Colonic mucosa (tissue), 4 donors: Measurements from ENCODE around the gene NOD1. TPM values are rescaled to one million over a fixed set of nuclear protein-coding genes. Genes with fewer than 3 reads are reported as not detected.
"Not testable (repeated sequence)": the region's sequence is repeated elsewhere in the genome, so short reads cannot be mapped to it uniquely, and the experiment has no call there.

Source experiments
- DNase-seq: peaks from one replicate; pipeline ENCODE4 v3.0.0-alpha.2; 2020
- H3K27ac ChIP-seq: fragments of 200-600 bp; one replicate; pipeline ENCODE4 v1.8.0; 2021
- H3K27me3 ChIP-seq: fragments of 200-600 bp; one replicate; pipeline ENCODE4 v1.8.0; 2021
- H3K36me3 ChIP-seq: fragments of 200-600 bp; one replicate; pipeline ENCODE4 v1.8.0; 2021
- H3K4me1 ChIP-seq: fragments of 200-600 bp; one replicate; pipeline ENCODE4 v1.8.0; 2021; ENCODE audit warnings: mild to moderate bottlenecking
- H3K4me3 ChIP-seq: fragments of 200-600 bp; one replicate; pipeline ENCODE4 v1.8.0; 2021
- H3K9ac ChIP-seq, 2 donors: one replicate each; pipeline ENCODE4 v1.7.0; 2013; ENCODE audit warnings: control low read depth in 2 of 2, low read depth in 2 of 2, low read length in 2 of 2
- H3K9me3 ChIP-seq: fragments of 200-600 bp; one replicate; pipeline ENCODE4 v1.8.0; 2021
- CTCF ChIP-seq: fragments of 200-600 bp; IDR thresholded peaks from one replicate; pipeline ENCODE4 v1.8.0; 2022; ENCODE audit warnings: antibody characterized with exemption, mild to moderate bottlenecking
- intact Hi-C: fragments of 100-400 bp; cut with DNase I; formaldehyde crosslinking; loops from one replicate; pipeline ENCODE4 v1.14.1; 2022
- total RNA-seq, 2 donors: library from RNA; stranded (reverse); fragmentation: NEBNext Ultra II Directional in 1 of 2; extraction: Animal tissue kit (Norgen Biotek cat#: 25700) in 1 of 2; gene quantifications; one replicate each; pipeline ENCODE4 v1.2.1, GENCODE V29; 2021
- donor health status: healthy.
- donor health status: DM: no; HTN: no; CAD: no.
- donor health status: DM: no; HTN: no; CAD: no.

Gene NOD1
- total RNA-seq, 2 donors from 2014 or later = 9.5 to 14.0 TPM

- no peak for TF ChIP-seq CTCF
- DNase-seq = no peak
- H3K9ac ChIP-seq = no peak overlapping the region
- H3K9me3 ChIP-seq = no peaks in the 10 kb centered on the region
- H3K4me3 ChIP-seq = no peak overlapping the region
- H3K36me3 ChIP-seq = no peaks in the 10 kb centered on the region
- H3K4me1 ChIP-seq = no peaks in the 10 kb centered on the region
- intact Hi-C loops = loop anchor here (5.0 kb wide), 2 partner anchors 33 to 48 kb away; no protein-coding TSS in a partner anchor
- H3K27ac ChIP-seq = no peak overlapping the region
- H3K27me3 ChIP-seq = no peaks in the 10 kb centered on the region
Measured at GRCh38 chr7:30514177-30514576, 35.6 kb upstream of the NOD1 start.

- Histone ChIP-seq H3K27ac (no peak overlapping the region), H3K4me3 (no peak overlapping the region), H3K4me1 (no peaks in the 10 kb centered on the region), H3K36me3 (no peaks in the 10 kb centered on the region), H3K9ac (no peak overlapping the region), H3K9me3 (no peaks in the 10 kb centered on the region), H3K27me3 (no peaks in the 10 kb centered on the region)
- no peak for DNase-seq
- intact Hi-C loops = loop anchor here (5.0 kb wide), 2 partner anchors 34 to 49 kb away; no protein-coding TSS in a partner anchor
- TF ChIP-seq CTCF = no peak
Measured at GRCh38 chr7:30513762-30514161, 35.2 kb upstream of the NOD1 start.

GRCh38 chr7:30511973-30512662, 33.5 kb upstream of the NOD1 start:
- intact Hi-C loops = loop anchor here (5.0 kb wide), 2 partner anchors 35 to 50 kb away; no protein-coding TSS in a partner anchor
- no peak overlapping the region for H3K9ac ChIP-seq
- no peaks in the 10 kb centered on the region for H3K4me1 ChIP-seq
- H3K4me3 ChIP-seq = no peak overlapping the region
- no peak for TF ChIP-seq CTCF
- no peak overlapping the region for H3K27ac ChIP-seq
- no peaks in the 10 kb centered on the region for H3K27me3 ChIP-seq
- no peak for DNase-seq
- no peaks in the 10 kb centered on the region for H3K9me3 ChIP-seq
- H3K36me3 ChIP-seq = no peaks in the 10 kb centered on the region

- H3K27ac ChIP-seq = no peak overlapping the region
- H3K27me3 ChIP-seq = no peaks in the 10 kb centered on the region
- intact Hi-C loops = loop anchor here (5.0 kb wide), 2 partner anchors 36 to 51 kb away; no protein-coding TSS in a partner anchor
- no peak for DNase-seq
- H3K4me1 ChIP-seq = no peaks in the 10 kb centered on the region
- TF ChIP-seq CTCF = no peak
- no peaks in the 10 kb centered on the region for H3K36me3 ChIP-seq
- H3K9me3 ChIP-seq = no peaks in the 10 kb centered on the region
- no peak overlapping the region for H3K9ac ChIP-seq
- no peak overlapping the region for H3K4me3 ChIP-seq
Measured at GRCh38 chr7:30511494-30511893, 32.9 kb upstream of the NOD1 start.

GRCh38 chr7:30510124-30511075, 31.8 kb upstream of the NOD1 start:
- DNase-seq = peak; percentile 44
- no peaks in the 10 kb centered on the region for H3K27me3 ChIP-seq
- H3K9ac ChIP-seq = no peak overlapping the region
- TF ChIP-seq CTCF = peak; percentile 82
- H3K9me3 ChIP-seq = no peaks in the 10 kb centered on the region
- H3K4me3 ChIP-seq = no peak overlapping the region
- H3K36me3 ChIP-seq = no peaks in the 10 kb centered on the region
- intact Hi-C loops = loop anchor here (5.0 kb wide), 2 partner anchors 37 to 52 kb away; no protein-coding TSS in a partner anchor
- no peaks in the 10 kb centered on the region for H3K4me1 ChIP-seq
- H3K27ac ChIP-seq = no peak overlapping the region

GRCh38 chr7:30509171-30509857, 30.7 kb upstream of the NOD1 start:
- intact Hi-C loops, DNase-seq, H3K27ac ChIP-seq, H3K9ac ChIP-seq, H3K27me3 ChIP-seq, H3K36me3 ChIP-seq, H3K9me3 ChIP-seq, H3K4me3 ChIP-seq, H3K4me1 ChIP-seq: not testable (repeated sequence)

GRCh38 chr7:30507346-30507900, 28.8 kb upstream of the NOD1 start:
- intact Hi-C loops, H3K4me3 ChIP-seq, H3K27ac ChIP-seq, H3K9me3 ChIP-seq, H3K4me1 ChIP-seq, H3K36me3 ChIP-seq, DNase-seq, H3K9ac ChIP-seq, H3K27me3 ChIP-seq: not testable (repeated sequence)
